Upper lobe of left lung (tissue), 6 donors: Measurements from ENCODE around the gene ADRA2C. TPM values are rescaled to one million over a fixed set of nuclear protein-coding genes. Genes with fewer than 3 reads are reported as not detected.

Experiments used
- ATAC-seq, 2 donors: fragments of 200-7000 bp; cut with Tn5 transposase; one replicate each; pipeline ENCODE4 v1.9.1; 2022; ENCODE audit warnings: mild to moderate bottlenecking in 2 of 2, moderate library complexity in 2 of 2; ENCODE audit not compliant: low FRiP score in 2 of 2
- DNase-seq, 2 donors: peaks; one replicate each; pipeline ENCODE4 v3.0.0-alpha.2; 2019 to 2020
- H3K27ac ChIP-seq, 4 donors: fragments of 200-600 bp; sonication (generic); one replicate each; pipeline ENCODE4 v1.5.1; 2016 to 2019
- H3K27me3 ChIP-seq, 4 donors: fragments of 200-600 bp; sonication (generic); one replicate each; pipeline ENCODE4 v1.5.1; 2017 to 2019
- H3K36me3 ChIP-seq, 4 donors: fragments of 200-600 bp; sonication (generic); one replicate each; pipeline ENCODE4 v1.5.1; 2016 to 2019
- H3K4me1 ChIP-seq, 4 donors: fragments of 200-600 bp; sonication (generic); one replicate each; pipeline ENCODE4 v1.5.1; 2018 to 2019
- H3K4me3 ChIP-seq, 4 donors: fragments of 200-600 bp; sonication (generic); one replicate each; pipeline ENCODE4 v1.5.1; 2017 to 2019; ENCODE audit warnings: mild to moderate bottlenecking in 2 of 4, moderate library complexity in 1 of 4
- H3K9me3 ChIP-seq, 4 donors: fragments of 200-600 bp; sonication (generic); one replicate each; pipeline ENCODE4 v1.5.1; 2018 to 2019
- EP300 ChIP-seq, 4 donors: sonication (generic); formaldehyde crosslinking; IDR thresholded peaks; one replicate each; pipeline ENCODE4 v1.5.1; 2017; ENCODE audit warnings: antibody characterized with exemption in 4 of 4, control low read depth in 2 of 4
- POLR2A ChIP-seq, 4 donors: fragments of 450-650 bp; IDR thresholded peaks; one replicate each; pipeline ENCODE4 v1.5.1; 2016 to 2017; ENCODE audit warnings: antibody characterized with exemption in 4 of 4, mild to moderate bottlenecking in 2 of 4
- POLR2AphosphoS5 ChIP-seq, 2 donors: sonication (generic); formaldehyde crosslinking; IDR thresholded peaks; one replicate each; pipeline ENCODE4 v1.5.1; 2017; ENCODE audit warnings: antibody characterized with exemption in 2 of 2
- WGBS, 2 donors: methylation state at CpG; one replicate each; pipeline ENCODE4 v1.1.5; 2017 to 2018; 5-methylcytosine and 5-hydroxymethylcytosine counted together
- total RNA-seq, 6 donors: library from RNA; depleted of rRNA in 4 of 6; stranded (reverse); fragments of >200 nt in 4 of 6; gene quantifications; one replicate each; pipeline versions ENCODE4 v1.1.0 to v1.2.1, GENCODE V29; 2016 to 2021
- TF ChIP-seq, protein P1 (sequence below), 6 experiments: fragments of 450-650 bp in 4 of 6; fragments of 200-600 bp in 2 of 6; sonication (generic) in 2 of 6; IDR thresholded peaks; one replicate each; pipeline ENCODE4 v1.5.1; 2016 to 2019; ENCODE audit warnings: antibody characterized with exemption in 6 of 6
- donor health status: DM: no; HTN: no; CAD: no; lungs with moderate emphysema.
- donor health status: DM: no; HTN: yes; CAD: no; lungs with severe emphysema.

ADRA2C gene
- total RNA-seq, result 1 to 10 TPM; 1.2 to 6.3 (median 2.2) TPM

DNA sequence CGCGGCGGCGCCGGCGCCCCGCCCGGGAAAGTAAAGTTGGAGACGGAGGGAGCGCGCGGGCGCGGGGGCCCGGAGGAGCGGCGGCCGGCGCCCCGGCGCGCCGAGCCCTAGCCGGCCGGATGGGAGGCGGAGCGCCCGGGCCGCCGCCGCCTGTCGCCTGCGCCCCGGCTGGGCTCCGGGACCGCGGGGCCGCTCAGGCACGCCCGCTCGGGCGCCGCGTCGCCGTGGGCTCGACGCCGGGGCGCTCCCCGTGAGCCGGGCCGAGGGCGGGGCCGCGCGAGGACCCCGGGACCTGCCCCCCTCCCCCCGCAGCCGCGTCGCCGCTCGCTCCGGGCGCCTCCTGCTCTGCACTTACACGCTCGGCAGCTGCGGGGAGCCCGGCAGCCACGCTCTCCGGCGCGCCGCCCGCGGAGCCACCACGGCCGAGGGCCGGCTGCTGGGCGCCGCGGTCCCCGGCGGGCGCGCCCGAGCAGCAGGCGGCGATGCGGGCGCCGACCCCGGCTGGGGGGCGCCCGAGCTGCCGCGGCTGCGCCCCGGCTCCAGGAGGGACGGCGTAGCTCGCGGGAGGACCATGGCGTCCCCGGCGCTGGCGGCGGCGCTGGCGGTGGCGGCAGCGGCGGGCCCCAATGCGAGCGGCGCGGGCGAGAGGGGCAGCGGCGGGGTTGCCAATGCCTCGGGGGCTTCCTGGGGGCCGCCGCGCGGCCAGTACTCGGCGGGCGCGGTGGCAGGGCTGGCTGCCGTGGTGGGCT, at the start of gene ADRA2C:
Gene ADRA2C (plus strand): TSS at position 350 of the 749 bp plus-strand sequence. CDS start 222 bp downstream, at position 572.
- no peaks in the 10 kb centered on the region for H3K36me3 ChIP-seq
- peak within 1 kb of the TSS in 1 of 4 donors; percentile 24 for H3K27ac ChIP-seq
- WGBS, 2 donors, result 0% methylated on average over 33 of the region's 131 CpGs; no CpG with 5 or more reads in 1 of the 2 donors
- no peaks in the 10 kb centered on the region for H3K9me3 ChIP-seq
- peaks cover 0 to 39% (median 11%) of the 10 kb centered on the region in 4 donors for H3K27me3 ChIP-seq
- ATAC-seq (no peak), DNase-seq (no peak)
- TF ChIP-seq EP300 (IDR thresholded peaks at IDR 0.05) (no peak), POLR2AphosphoS5 (IDR thresholded peaks at IDR 0.05) (no peak), POLR2A (IDR thresholded peaks at IDR 0.05) (no peak)
- TF ChIP-seq, protein P1, sequence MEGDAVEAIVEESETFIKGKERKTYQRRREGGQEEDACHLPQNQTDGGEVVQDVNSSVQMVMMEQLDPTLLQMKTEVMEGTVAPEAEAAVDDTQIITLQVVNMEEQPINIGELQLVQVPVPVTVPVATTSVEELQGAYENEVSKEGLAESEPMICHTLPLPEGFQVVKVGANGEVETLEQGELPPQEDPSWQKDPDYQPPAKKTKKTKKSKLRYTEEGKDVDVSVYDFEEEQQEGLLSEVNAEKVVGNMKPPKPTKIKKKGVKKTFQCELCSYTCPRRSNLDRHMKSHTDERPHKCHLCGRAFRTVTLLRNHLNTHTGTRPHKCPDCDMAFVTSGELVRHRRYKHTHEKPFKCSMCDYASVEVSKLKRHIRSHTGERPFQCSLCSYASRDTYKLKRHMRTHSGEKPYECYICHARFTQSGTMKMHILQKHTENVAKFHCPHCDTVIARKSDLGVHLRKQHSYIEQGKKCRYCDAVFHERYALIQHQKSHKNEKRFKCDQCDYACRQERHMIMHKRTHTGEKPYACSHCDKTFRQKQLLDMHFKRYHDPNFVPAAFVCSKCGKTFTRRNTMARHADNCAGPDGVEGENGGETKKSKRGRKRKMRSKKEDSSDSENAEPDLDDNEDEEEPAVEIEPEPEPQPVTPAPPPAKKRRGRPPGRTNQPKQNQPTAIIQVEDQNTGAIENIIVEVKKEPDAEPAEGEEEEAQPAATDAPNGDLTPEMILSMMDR (IDR thresholded peaks at IDR 0.05), result no peak
- H3K4me3 ChIP-seq, result peak within 1 kb of the TSS in 3 of 4 donors; percentile 25 to 42 (median 37)
- peaks cover 4 to 29% (median 7%) of the 10 kb centered on the region in 4 donors for H3K4me1 ChIP-seq

DNA sequence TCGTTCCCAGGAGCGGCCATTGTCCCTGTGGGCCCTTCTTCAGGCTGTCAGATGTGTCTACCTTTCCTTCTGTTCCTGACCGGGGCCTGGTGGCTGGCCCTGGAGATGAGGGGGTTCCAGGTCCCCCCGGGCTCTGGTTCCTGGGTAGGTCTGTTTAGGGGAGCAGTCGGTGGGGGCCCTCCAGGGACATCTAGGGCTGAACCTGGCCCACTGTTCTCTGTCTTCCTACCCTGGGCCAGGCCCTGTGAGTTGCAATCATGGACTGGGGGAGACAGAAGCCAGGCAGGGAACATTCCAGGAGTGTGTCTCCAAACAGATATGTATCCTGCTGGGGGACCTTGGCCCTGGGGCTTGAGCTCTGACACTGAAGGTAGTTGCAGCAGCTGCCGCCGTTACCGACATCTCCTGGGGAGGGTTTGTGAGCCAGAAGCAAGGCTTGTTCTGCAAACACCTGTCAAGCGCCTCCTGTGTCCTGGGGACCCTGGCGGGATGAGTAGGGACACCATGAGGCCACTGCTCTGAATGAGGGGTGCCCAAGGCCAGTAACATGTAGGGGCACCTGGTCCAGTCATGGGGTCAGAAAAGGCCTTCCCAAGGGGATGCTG, 49.5 kb upstream of the ADRA2C start:
- Histone ChIP-seq H3K9me3 (peaks cover 0 to 10% (median 7%) of the 10 kb centered on the region in 4 donors), H3K36me3 (no peaks in the 10 kb centered on the region), H3K4me1 (no peaks in the 10 kb centered on the region), H3K27me3 (no peaks in the 10 kb centered on the region), H3K27ac (no peak overlapping the region), H3K4me3 (no peak overlapping the region)
- 94% methylated on average over 7 to 9 of the region's 10 CpGs for WGBS, 2 donors
- DNase-seq (no peak), ATAC-seq (no peak)
- TF ChIP-seq POLR2A (IDR thresholded peaks at IDR 0.05) (no peak), POLR2AphosphoS5 (IDR thresholded peaks at IDR 0.05) (no peak), EP300 (IDR thresholded peaks at IDR 0.05) (no peak)
- TF ChIP-seq, protein P1 (IDR thresholded peaks at IDR 0.05), result no peak

DNA sequence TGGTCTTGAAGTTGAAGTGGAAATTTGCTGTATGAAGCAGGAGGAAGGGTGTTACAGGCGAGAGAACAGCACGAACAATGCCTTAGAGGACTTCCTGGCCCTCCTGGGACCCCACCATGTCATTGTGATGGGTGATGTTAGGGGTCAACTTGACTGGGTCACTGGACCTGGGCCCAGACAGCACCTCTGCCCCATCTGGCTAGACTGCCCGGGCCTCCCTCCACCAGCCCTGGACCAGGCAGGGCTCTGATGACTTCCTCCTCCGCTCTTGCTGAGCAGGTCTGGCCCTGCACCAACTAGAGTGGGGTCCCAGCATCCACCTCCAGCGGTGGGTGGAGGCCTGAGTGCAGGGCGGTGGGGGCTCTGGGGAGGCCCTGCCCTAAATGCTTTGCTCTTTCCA, 48.9 kb upstream of the ADRA2C start:
- no peak overlapping the region for H3K4me3 ChIP-seq
- no peak overlapping the region for H3K27ac ChIP-seq
- H3K27me3 ChIP-seq, result no peaks in the 10 kb centered on the region
- TF ChIP-seq EP300 (IDR thresholded peaks at IDR 0.05), result no peak
- no peak for TF ChIP-seq POLR2A (IDR thresholded peaks at IDR 0.05)
- TF ChIP-seq POLR2AphosphoS5 (IDR thresholded peaks at IDR 0.05), result no peak
- TF ChIP-seq, protein P1 (IDR thresholded peaks at IDR 0.05), result no peak
- no peak for ATAC-seq
- no peak for DNase-seq
- peaks cover 0 to 10% (median 7%) of the 10 kb centered on the region in 4 donors for H3K9me3 ChIP-seq
- H3K4me1 ChIP-seq, result no peaks in the 10 kb centered on the region
- H3K36me3 ChIP-seq, result no peaks in the 10 kb centered on the region
- 68 to 90% methylated on average over 5 to 6 of the region's 6 CpGs for WGBS, 2 donors

DNA sequence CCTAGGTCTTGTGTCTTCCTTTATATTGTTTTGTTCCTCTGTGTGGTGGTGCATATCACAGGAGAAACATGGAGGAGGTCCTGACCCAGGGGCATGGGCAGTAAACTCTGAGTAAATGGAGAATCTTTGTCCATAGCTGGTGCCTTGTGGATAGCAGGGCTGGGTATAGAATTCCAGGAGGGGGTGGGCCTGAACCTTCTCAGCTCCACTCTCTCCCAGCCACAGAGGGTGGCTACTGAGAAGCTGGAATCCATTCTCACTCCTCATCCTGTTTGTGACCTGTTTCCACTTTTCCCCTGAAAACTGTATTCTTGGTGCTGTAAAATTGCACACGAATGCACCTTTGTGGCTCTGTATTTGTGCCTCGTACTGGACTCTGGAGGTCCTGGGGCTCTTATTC, 47.7 kb upstream of the ADRA2C start:
- DNase-seq (no peak), ATAC-seq (no peak)
- H3K27ac ChIP-seq, result no peak overlapping the region
- H3K9me3 ChIP-seq, result peaks cover 0 to 15% (median 7%) of the 10 kb centered on the region in 4 donors
- H3K27me3 ChIP-seq, result peaks cover 0 to 6% (median 0%) of the 10 kb centered on the region in 4 donors
- TF ChIP-seq POLR2A (IDR thresholded peaks at IDR 0.05) (no peak), POLR2AphosphoS5 (IDR thresholded peaks at IDR 0.05) (no peak), EP300 (IDR thresholded peaks at IDR 0.05) (no peak)
- TF ChIP-seq, protein P1 (IDR thresholded peaks at IDR 0.05), result no peak
- no peaks in the 10 kb centered on the region for H3K4me1 ChIP-seq
- no peaks in the 10 kb centered on the region for H3K36me3 ChIP-seq
- WGBS, 2 donors, result 35 to 58% methylated on average over 2 of the region's 2 CpGs
- H3K4me3 ChIP-seq, result no peak overlapping the region
